Fibroblast of lung (primary cell): ENCODE measurements around the gene NDUFS7.

Experiments
- EZH2 ChIP-seq: IDR thresholded peaks from 2 replicates; pipeline ENCODE4 v1.5.1; 2012; ENCODE audit warnings: low read length, control low read depth, mild to moderate bottlenecking; ENCODE audit errors: missing control alignments
- TF ChIP-seq, protein P1 (sequence below), 2 donors: IDR thresholded peaks in 1 of 2; conservative IDR thresholded peaks in 1 of 2; 1 replicate in 1 of 2; 2 replicates in 1 of 2; pipeline ENCODE4 v1.5.1; 2011 to 2012; ENCODE audit warnings: low read length in 2 of 2, control low read depth in 1 of 2, inconsistent platforms in 1 of 2, low read depth in 1 of 2, mild to moderate bottlenecking in 1 of 2

DNA sequence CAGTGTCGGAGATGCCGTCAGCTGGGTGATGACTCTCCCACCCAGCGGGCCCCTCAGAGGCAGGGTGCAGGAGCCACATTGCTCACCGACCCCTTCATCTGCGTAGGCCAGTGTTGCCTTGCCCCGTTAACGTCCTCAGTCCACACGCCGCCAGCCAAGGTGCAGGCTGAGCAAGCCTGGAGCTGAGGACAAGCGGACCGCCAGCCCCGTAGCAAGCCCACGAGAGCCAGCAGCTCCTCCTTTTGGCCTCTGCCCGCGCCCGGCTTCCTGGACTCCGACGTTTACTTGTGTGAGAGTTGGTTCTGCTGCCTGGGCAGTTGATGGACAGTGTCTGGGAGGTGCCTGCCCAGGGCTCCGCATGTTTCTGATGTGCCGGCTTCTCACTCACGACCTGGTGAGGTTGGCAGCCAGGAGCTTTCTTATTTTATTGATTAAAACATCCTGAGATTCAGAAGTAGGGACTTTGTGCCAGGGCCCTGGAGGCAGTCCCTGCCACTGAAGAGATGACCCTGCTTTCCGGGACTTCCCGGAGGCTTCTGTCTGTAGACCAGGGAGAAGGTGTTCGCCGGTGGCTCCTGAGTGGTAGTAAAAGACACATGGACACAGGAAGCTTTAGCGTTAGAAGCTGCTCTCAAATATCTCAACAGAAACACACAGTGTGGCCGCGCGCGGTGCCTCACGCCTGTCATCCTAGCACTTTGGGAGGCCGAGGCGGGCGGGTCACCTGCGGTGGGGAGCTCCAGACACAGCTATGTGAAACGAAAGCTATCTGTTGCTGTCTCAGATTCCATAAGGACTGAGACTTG lies 29.5 kb downstream of the NDUFS7 start:
- TF ChIP-seq EZH2, result no peak
- TF ChIP-seq, protein P1, sequence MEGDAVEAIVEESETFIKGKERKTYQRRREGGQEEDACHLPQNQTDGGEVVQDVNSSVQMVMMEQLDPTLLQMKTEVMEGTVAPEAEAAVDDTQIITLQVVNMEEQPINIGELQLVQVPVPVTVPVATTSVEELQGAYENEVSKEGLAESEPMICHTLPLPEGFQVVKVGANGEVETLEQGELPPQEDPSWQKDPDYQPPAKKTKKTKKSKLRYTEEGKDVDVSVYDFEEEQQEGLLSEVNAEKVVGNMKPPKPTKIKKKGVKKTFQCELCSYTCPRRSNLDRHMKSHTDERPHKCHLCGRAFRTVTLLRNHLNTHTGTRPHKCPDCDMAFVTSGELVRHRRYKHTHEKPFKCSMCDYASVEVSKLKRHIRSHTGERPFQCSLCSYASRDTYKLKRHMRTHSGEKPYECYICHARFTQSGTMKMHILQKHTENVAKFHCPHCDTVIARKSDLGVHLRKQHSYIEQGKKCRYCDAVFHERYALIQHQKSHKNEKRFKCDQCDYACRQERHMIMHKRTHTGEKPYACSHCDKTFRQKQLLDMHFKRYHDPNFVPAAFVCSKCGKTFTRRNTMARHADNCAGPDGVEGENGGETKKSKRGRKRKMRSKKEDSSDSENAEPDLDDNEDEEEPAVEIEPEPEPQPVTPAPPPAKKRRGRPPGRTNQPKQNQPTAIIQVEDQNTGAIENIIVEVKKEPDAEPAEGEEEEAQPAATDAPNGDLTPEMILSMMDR (conservative IDR thresholded peaks at IDR 0.05 in 1 of 2, IDR thresholded peaks at IDR 0.05 in 1 of 2; ENCODE audit: low read depth in 1 of 2, low read length in 2 of 2), result no peak
